ENCODE measurements around the gene RUSC1. TPM values are rescaled to one million over a fixed set of nuclear protein-coding genes. Genes with fewer than 3 reads are reported as not detected.
A peak's percentile ranks its signal among the peaks of the same experiment; 100 is the strongest.

The RUSC1 gene, protein sequence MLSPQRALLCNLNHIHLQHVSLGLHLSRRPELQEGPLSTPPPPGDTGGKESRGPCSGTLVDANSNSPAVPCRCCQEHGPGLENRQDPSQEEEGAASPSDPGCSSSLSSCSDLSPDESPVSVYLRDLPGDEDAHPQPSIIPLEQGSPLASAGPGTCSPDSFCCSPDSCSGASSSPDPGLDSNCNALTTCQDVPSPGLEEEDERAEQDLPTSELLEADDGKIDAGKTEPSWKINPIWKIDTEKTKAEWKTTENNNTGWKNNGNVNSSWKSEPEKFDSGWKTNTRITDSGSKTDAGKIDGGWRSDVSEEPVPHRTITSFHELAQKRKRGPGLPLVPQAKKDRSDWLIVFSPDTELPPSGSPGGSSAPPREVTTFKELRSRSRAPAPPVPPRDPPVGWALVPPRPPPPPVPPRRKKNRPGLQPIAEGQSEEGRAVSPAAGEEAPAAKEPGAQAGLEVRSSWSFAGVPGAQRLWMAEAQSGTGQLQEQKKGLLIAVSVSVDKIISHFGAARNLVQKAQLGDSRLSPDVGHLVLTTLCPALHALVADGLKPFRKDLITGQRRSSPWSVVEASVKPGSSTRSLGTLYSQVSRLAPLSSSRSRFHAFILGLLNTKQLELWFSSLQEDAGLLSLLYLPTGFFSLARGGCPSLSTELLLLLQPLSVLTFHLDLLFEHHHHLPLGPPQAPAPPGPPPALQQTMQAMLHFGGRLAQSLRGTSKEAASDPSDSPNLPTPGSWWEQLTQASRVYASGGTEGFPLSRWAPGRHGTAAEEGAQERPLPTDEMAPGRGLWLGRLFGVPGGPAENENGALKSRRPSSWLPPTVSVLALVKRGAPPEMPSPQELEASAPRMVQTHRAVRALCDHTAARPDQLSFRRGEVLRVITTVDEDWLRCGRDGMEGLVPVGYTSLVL
- 10 to 100 TPM in 8 of 9 donors, 1 to 10 TPM in 1; 9.8 to 64.9 (median 27.1) TPM for total RNA-seq
- 100 to 1,000 TPM in 1 of 3 donors, 10 to 100 TPM in 2; 15.1 to 111 (median 53.7) TPM for polyA plus RNA-seq
- long read RNA-seq, donor 1, partial matches to known transcripts = 0 of 6 reads
- long read RNA-seq, donor 1, other reads (novel, unspliced or antisense) = 0 of 6 reads
- long read RNA-seq, donor 2, partial matches to known transcripts = 0 of 3 reads
- long read RNA-seq, donor 2, other reads (novel, unspliced or antisense) = 0 of 3 reads
- long read RNA-seq, donor 3, partial matches to known transcripts = 6 of 7 reads
- long read RNA-seq, donor 3, other reads (novel, unspliced or antisense) = 0 of 7 reads
- long read RNA-seq, donor 4 = 0 reads
- long read RNA-seq, donor 5, transcript RUSC1-201 (8 exons, 2,163 nt) = major isoform, 8 of 52 reads
- long read RNA-seq, donor 5, transcript RUSC1-203 (9 exons, 1,968 nt) = minor isoform, 5 of 52 reads
- long read RNA-seq, donor 5, transcript RUSC1-214 (8 exons, 1,700 nt) = minor isoform, 6 of 52 reads
- long read RNA-seq, donor 5, partial matches to known transcripts = 5 of 52 reads
- long read RNA-seq, donor 5, other reads (novel, unspliced or antisense) = 21 of 52 reads
- long read RNA-seq, donor 6, partial matches to known transcripts = 1 of 4 reads
- long read RNA-seq, donor 6, other reads (novel, unspliced or antisense) = 1 of 4 reads
- long read RNA-seq, donor 7, partial matches to known transcripts = 0 of 1 reads
- long read RNA-seq, donor 7, other reads (novel, unspliced or antisense) = 0 of 1 reads
- long read RNA-seq, donor 8, partial matches to known transcripts = 0 of 3 reads
- long read RNA-seq, donor 8, other reads (novel, unspliced or antisense) = 0 of 3 reads
- long read RNA-seq, donor 9 = 0 reads
- long read RNA-seq, donor 10, partial matches to known transcripts = 0 of 2 reads
- long read RNA-seq, donor 10, other reads (novel, unspliced or antisense) = 0 of 2 reads

DNA sequence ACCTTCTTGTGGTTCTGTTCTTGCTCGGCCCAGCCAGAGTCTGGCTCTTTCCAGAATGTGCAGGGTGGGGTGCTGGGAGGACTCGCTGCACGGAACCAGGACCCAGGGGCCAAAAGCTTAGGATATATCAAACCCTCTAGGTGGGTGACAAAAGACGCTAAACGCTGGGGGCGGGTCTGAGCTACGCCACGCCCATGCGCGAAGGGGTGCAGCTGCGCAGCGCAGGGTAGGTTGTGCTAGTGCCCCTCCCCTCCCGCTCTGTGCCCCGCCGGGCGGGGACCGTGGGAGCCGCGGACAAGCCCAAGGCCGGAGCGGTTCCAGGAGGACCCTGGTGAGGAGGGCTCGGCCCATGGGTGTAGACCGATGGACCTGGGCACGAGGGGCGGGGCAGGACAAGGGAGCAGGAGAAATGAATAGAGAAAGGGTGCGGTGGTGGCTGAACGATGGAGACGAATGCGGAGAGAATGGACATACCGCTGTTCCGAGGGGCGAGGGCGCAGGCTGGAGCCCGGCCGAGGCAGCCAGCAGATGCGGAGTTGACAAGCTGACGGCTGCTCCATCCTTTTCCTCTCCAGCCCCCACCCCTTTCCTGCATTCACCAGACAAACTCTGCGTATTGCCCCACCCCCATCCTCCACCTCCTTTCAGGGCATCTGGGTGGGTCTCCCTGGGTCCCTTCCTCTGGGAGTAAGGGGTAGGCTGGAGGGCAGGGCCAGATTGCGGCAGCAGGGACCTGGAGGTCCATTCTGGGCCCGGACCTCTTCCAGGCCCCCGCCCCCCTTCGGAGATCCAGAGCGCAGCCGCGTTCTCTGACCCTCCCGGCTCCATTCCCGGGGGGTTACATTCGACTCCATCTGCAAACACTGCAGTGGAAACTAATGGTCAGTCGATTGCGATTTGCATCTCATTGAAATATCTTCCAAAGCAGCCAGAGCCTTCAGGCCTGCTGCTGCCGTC is at the start of gene RUSC1:
Gene RUSC1 (plus strand): TSS at position 234 of the 957 bp plus-strand sequence. CDS start 880 bp downstream, outside the sequence.
- Histone ChIP-seq H3K4me3 (peak within 1 kb of the TSS in 2 of 4 donors; percentile 30 to 78), H3K36me3 (replicated peaks in 1 of 2) (peaks cover 0 to 6% of the 10 kb centered on the region in 2 donors), H3K9me3 (replicated peaks in 1 of 3) (no peaks in the 10 kb centered on the region), H3K4me1 (replicated peaks in 1 of 2) (peaks cover 26 to 41% of the 10 kb centered on the region in 2 donors), H3K27ac (peak within 1 kb of the TSS; percentile 41 to 97 (median 94)), H3K27me3 (no peaks in the 10 kb centered on the region)
- intact Hi-C loops (cut with DNase I) = loop anchor here (5.0 kb wide), 2 partner anchors 44 to 69 kb away; partner anchors contain the start of gene HCN3 (in 1 of the 2)
- peak in 1 of 2 donors; percentile 38 for TF ChIP-seq POLR2A (IDR thresholded peaks at IDR 0.05)
- TF ChIP-seq, protein P1, sequence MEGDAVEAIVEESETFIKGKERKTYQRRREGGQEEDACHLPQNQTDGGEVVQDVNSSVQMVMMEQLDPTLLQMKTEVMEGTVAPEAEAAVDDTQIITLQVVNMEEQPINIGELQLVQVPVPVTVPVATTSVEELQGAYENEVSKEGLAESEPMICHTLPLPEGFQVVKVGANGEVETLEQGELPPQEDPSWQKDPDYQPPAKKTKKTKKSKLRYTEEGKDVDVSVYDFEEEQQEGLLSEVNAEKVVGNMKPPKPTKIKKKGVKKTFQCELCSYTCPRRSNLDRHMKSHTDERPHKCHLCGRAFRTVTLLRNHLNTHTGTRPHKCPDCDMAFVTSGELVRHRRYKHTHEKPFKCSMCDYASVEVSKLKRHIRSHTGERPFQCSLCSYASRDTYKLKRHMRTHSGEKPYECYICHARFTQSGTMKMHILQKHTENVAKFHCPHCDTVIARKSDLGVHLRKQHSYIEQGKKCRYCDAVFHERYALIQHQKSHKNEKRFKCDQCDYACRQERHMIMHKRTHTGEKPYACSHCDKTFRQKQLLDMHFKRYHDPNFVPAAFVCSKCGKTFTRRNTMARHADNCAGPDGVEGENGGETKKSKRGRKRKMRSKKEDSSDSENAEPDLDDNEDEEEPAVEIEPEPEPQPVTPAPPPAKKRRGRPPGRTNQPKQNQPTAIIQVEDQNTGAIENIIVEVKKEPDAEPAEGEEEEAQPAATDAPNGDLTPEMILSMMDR (IDR thresholded peaks at IDR 0.05) = no peak
- 13 to 17% (median 15%) methylated on average over 32 to 51 of the region's 51 CpGs for WGBS, 4 donors
- peak; percentile 79 to 93 (median 86) for DNase-seq

DNA sequence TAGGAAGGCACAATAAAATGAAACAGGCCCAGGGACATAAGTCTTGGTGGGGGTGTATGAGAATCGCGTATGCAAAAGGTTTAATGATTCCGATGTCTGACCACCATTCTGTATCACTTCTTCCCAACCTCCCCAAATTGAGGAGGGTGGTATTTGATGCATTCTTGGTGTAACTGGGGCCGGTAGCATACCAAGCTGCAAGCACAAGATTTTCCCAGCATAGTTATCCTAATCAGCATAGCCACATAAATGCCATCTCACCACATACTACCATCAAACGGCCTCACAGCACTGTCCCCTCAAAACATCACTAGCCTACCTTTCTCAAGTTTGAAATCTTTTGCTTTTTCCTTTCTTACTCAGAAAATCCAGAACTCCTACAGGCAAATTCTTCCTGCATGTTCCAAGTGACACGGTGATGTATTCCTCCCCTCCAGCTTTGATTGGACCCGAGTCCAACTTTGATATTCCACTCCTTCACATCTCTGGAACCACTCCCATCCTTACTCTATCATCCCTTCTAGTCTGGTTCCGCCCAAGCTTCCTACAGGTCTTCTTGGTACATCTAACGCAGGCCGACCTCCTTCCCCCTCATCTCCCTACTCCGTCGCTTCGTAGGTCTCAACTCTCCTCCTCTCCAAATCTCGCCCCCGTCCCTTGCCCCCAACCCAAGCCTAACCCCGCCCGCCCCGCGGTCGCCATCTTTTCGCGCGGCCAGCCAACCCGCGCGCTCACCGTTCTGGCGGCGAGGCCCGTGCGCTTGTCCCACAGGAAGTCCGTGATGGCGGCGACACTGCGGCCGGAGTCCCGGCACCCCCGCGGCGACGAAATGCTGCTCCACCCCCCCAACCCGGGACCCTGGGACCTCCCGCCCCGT is 48.0 kb upstream of the RUSC1 start:
- DNase-seq = peak in 2 of 7 donors; percentile 39 to 51
- Histone ChIP-seq H3K36me3 (replicated peaks in 1 of 2) (peaks cover 0 to 38% of the 10 kb centered on the region in 2 donors), H3K27me3 (no peaks in the 10 kb centered on the region), H3K4me3 (peak overlapping the region; percentile 16 to 98 (median 76)), H3K4me1 (replicated peaks in 1 of 2) (peaks cover 14 to 19% of the 10 kb centered on the region in 2 donors), H3K9me3 (replicated peaks in 1 of 3) (no peaks in the 10 kb centered on the region), H3K27ac (peak overlapping the region; percentile 90 to 100 (median 98))
- 2 to 4% (median 3%) methylated on average over 30 to 44 of the region's 44 CpGs for WGBS, 4 donors
- intact Hi-C loops (cut with DNase I) = loop anchor here in 1 of 2 donors (10.0 kb wide), 1 partner anchor 322 kb away; no protein-coding TSS in a partner anchor
- no peak for TF ChIP-seq POLR2A (IDR thresholded peaks at IDR 0.05)
- TF ChIP-seq, protein P1 (IDR thresholded peaks at IDR 0.05) = no peak

Data from adrenal gland (tissue), 19 donors.